CD4-positive, alpha-beta T cell treated with Interleukin-6 at 100 ng/mL for 8 hours (primary cell): ENCODE measurements around the gene FRG1.
"Not testable (repeated sequence)": the region's sequence is repeated elsewhere in the genome, so short reads cannot be mapped to it uniquely, and the experiment has no call there.

Experiments
- DNase-seq: peaks from one replicate; pipeline ENCODE4 v3.0.0-alpha.2; 2020; ENCODE audit warnings: mixed read lengths, low spot score

The FRG1 gene

GRCh38 chr4:189940178-189941004, at the start of gene FRG1:
Gene FRG1, plus strand, starts transcription at chr4:189940872. Its CDS starts 138 bp downstream, at chr4:189941010.
- peak; percentile 94 for DNase-seq

- no peak for DNase-seq
Measured at GRCh38 chr4:189897667-189898066, 43.0 kb upstream of the FRG1 start.

- DNase-seq, result not testable (repeated sequence)
Measured at GRCh38 chr4:189899481-189900015, 41.1 kb upstream of the FRG1 start.

DNA sequence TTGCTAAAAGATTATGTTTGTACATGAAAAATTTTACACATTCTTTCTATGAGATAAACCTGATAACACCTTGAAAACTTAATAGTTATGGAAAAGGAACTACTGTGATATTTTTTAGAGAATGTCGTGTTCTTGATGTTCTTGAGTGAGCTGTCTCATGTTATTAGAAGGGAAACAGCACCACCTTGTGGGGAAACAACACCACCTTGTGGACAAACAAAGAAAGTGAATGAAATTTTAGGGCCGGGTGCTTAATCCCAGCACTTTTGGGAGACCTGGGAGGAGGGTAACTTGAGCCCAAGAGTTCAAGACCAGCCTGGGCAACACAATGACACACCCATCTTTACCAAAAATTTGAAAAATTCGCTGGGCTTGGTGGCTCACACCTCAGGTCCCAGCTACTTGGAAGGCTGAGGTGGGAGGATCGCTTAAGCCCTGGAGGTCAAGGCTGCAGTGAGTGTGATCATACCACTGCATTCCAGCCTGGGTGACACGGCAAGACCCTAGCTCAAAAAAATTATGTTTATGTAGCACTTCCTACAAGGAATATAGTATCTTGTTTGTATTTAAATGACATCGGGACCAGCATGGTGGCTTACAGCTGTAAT, 36.1 kb upstream of the FRG1 start:
- DNase-seq, result peak; percentile 36

DNA sequence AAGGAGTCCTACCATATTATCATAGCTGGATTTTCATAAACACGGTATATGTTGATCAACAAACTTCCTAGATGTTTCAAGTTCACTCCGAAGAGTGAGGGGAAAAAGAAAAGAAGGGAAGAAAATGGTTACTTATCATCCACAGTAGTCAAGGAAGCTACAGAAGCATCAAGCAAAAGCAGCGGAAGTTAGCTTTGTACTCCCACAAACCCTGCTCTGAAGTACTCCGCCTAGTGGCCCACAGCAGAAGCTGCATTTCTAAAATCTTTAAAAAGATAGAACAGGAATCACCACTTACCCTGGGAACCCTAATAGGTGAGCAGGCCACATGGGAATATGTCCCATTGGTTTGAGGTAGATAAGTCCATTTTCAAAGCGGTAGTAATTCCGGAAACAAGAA, 28.5 kb upstream of the FRG1 start:
- DNase-seq, result no peak

DNA sequence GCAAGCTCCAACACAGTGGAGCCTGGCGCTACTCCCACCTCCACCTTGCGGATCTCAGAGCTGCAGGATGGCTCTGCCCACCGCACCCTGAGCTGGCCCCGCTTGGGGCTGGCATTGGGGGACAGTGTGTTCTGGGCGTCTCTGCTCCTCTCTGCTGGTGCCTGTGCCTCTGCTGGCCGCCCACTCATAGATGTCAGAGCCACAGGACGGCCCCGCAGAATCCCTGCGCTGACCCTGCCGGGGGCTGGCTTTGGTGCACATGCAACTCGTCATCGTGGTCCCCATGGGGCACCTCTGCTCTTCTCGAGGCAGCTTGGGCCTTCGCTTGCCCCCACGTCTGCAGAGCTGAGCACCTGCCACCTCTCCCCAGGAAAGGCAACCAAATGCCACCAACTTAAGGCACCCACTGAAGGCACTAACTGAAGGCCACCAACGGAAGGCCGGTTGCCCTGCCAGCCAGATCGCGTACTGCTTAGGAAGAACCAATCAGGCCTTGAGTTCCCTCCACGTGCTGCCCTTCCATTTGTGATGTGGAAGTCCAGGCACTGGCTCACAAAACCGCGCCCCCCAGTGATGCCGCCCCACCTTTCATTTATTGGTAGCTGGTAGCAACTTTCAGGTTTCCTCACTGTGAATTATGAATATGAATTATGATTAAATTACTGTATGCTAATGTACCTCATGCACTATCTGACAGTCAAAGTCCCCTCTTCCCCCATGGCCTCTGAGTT, 23.3 kb upstream of the FRG1 start:
- no peak for DNase-seq

- DNase-seq, result no peak
Measured at GRCh38 chr4:189921058-189921457, 19.6 kb upstream of the FRG1 start.

DNA sequence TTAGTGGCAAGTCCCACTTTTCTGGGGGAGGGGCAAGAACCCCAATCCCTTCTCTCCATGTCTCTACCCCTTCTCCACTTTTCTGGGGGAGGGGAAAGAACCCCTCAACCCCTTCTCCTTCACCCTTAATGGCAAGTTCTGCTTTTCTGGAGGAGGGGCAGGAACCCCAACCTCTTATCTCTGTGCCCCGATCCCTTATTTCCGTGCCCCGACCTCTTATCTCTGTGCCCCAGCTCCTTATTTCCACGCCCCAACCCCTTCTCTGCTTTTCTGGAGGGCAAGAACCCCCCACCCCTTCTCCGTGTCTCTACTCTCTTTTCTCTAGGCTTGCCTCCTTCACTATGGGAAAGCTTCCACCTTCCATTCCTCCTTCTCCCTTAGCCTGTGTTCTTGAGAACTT, 13.9 kb upstream of the FRG1 start:
- not testable (repeated sequence) for DNase-seq

DNA sequence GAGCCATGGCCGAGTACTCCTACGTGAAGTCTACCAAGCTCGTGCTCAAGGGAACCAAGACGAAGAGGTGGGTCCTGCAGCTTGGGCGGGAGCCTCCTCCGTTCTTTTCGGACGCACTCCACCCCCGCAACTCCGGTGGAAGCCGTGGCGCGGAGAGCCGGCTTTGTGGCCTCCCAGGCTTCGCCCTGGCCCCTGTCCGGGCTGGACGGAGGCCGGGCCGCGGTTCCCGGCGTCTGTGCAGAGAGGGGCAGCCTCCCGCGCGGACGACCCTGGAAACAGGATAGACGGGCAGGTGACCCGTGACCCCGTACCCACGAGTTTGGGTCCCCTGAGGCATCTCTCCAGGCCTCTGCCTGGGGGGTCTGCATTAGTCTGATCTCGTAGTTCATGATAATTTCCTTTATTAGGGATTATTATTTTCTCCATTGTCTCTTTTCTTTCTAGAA, 356 bp downstream of the FRG1 start:
- no peak for DNase-seq

DNA sequence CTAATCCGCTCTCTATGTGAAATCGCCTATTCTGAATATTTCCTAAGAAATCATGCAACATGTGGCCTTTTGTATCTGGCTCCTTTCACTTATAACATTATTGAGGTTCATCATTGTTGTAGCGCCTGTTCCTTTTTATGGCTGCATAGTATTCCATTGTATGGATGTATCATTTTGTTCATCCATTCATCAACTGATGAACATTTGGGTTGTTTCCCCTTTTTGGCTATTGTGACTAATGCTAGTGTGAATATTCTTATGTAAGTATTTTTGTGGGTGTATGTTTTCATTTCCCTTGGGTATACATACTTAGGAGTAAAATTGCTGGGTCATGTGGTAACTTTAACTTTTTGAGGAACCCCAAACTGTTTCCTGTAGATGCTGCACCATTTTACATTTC, 1.7 kb downstream of the FRG1 start:
- DNase-seq, result not testable (repeated sequence)

DNA sequence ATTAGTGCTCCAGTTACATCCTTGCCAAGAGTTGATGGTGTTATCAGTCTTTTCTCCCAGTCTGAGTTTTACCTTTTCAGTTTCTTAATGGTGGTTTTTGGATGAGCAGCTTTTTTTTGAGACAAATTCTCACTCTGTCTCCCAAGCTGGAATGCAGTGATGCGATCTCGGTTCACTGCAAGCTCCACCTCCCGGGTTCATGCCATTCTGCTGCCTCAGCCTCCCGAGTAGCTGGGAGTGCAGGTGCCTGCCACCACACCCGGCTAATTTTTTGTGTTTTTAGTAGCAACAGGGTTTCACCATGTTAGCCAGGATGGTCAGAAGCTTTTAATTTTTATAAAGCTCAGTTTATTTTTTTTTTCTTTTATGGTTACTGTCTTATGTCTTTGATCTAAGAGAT, 3.4 kb downstream of the FRG1 start:
- not testable (repeated sequence) for DNase-seq

- not testable (repeated sequence) for DNase-seq
Measured at GRCh38 chr4:189946906-189947305, 6.2 kb downstream of the FRG1 start.

DNA sequence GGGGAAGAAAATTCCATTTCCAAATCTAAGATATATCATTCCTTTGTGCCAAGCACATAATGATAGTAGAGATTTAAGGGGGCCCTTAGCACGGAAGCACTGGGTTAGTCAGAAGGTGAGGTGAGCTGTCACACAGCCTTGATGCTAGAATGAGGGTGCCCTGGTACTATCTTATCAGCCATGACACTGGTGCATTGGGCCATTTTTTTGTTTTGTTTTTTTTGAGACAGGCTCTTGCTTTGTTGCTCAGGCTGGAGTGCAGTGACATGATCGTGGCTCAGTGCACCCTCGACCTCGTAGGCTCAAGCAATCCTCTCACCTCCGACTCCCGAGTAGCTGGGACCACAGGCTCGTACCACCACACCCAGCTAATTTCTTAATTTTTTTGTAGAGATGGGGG, 7.8 kb downstream of the FRG1 start:
- DNase-seq, result not testable (repeated sequence)

DNA sequence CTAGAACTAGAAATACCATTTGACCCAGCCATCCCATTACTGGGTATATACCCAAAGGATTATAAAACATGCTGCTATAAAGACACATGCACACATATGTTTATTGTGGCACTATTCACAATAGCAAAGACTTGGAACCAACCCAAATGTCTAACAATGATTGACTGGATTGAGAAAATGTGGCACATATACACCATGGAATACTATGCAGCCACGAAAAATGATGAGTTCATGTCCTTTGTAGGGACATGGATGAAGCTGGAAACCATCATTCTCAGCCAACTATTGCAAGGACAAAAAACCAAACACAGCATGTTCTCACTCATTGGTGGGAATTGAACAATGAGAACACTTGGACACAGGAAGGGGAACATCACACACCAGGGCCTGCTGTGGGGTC, 28.6 kb downstream of the FRG1 start:
- DNase-seq, result not testable (repeated sequence)

GRCh38 chr4:189973646-189974045, 33.0 kb downstream of the FRG1 start:
- no peak for DNase-seq

- DNase-seq, result no peak
Measured at GRCh38 chr4:189974056-189974455, 33.4 kb downstream of the FRG1 start.

- no peak for DNase-seq
Measured at GRCh38 chr4:189979196-189980047, 38.8 kb downstream of the FRG1 start.

- DNase-seq, result not testable (repeated sequence)
Measured at GRCh38 chr4:189980292-189980691, 39.6 kb downstream of the FRG1 start.

DNA sequence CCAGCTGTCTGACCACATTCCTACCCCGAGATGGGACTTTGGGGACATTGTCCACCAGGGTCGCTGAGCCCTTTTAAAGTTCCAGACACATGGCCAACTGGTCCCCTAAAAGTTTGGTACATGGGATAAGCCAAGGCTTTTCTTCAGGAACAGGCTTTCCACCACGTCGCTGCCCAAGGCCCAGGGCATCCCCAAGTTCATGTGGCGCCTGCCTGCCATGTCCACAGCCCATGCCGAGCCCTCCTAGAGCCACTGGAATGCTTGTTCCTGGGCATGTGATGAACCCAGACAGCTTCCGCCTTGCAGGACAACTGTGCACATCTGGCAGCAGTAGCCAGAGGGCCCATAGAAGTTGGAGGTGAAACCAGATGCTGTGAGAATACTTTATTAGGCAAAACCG, 41.3 kb downstream of the FRG1 start:
- no peak for DNase-seq

DNA sequence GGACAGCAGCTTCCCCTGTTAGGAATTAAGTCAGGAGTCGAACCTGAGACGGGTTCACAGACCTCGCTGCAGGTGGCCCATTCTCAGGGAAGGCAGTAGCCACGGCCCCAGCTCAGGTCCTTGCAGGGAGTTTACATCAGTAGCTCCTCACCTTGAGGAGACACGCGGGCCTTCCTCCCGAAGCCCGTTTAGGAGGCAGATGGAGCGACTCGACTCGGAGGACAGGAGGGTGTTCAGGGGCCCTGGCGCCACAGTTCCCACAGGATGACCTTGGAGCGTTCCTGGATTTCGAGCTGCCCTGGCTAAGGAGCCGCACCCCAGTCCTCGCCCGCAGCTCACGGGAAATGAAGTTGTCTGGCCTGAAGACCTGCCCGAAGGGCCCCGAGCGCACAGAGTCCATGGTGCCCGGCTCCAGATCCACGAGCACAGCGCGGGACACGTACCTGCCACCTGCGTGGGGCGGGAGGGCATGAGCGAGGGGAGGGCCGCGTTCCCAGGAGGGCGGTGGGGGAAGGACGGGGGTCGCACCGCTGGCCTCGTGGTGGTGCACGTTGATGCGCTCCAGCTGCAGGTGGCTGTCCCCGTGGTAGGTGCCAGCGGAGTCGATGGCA, 43.3 kb downstream of the FRG1 start:
- DNase-seq, result not testable (repeated sequence)

DNA sequence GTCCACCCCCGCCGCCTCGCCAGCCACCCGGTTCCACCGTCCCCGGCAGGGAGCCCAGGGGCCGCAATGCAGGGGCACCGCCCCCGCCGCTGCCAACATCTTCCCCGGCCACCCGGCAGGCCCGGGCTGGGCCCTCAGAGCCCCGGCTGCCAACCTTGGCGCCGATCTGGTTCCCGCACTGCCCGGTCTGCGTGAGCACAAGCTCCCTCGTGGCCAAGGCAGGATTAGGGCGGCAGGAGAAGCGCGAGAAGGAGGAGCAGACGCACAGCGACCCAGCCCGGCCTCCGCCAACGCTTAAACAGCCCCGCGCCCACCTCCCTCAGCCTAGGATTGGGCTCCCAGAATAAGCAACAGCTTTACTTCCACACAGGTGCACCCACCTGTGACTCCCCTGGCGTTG, 44.0 kb downstream of the FRG1 start:
- not testable (repeated sequence) for DNase-seq
